ENCODE measurements around the gene VAMP5. TPM values are rescaled to one million over a fixed set of nuclear protein-coding genes. Genes with fewer than 3 reads are reported as not detected.

The VAMP5 gene
- total and polyA plus RNA-seq, 10 of the 15 experiments (the other 5 are each of a cell fraction or from before 2014, with no cell fraction given) = 3.8 to 52.7 (median 24.1) TPM

- H3K4me3 ChIP-seq = no peak overlapping the region
- ATAC-seq = no peak
- in situ Hi-C loops (cut with MboI) = loop anchor here (5.0 kb wide), 1 partner anchor 133 kb away; no protein-coding TSS in a partner anchor
- H3K4me1 ChIP-seq (ENCODE audit: control insufficient read depth, insufficient read depth, low read length) = no peaks in the 10 kb centered on the region
- H3K36me3 ChIP-seq (ENCODE audit: control insufficient read depth in 2 of 2, insufficient read depth in 2 of 2, low read length in 1 of 2) = peaks cover 8 to 23% of the 10 kb centered on the region in 2 experiments
- WGBS (ENCODE audit: insufficient coverage, insufficient replicate concordance, low lambda C conversion rate, missing lambda C conversion rate) = 98% methylated on average over 3 of the region's 3 CpGs
- intact Hi-C loops (cut with micrococcal nuclease; ENCODE audit: unreplicated experiment) = loop anchor here (5.0 kb wide), 2 partner anchors 228 to 253 kb away; partner anchors contain the start of gene TGOLN2
- POLR2A ChIA-PET = interaction anchor here (1.5 to 1.6 kb wide), 2 partner anchors 16 to 136 kb away, joined by 5 to 7 read pairs; partner anchors contain the start of gene MAT2A
- CTCF ChIA-PET = interaction anchor here (0.6 to 10.4 kb wide), 5 partner anchors 13 to 300 kb away, joined by 3 to 336 read pairs (median 3); partner anchors contain the start of genes MAT2A and SH2D6
- H3K9ac ChIP-seq (ENCODE audit: control insufficient read depth, insufficient read depth, low read length) = no peak overlapping the region
- no peak overlapping the region for H3K4me2 ChIP-seq (ENCODE audit: control insufficient read depth, insufficient read depth)
- no peaks in the 10 kb centered on the region for H4K20me1 ChIP-seq (ENCODE audit: control insufficient read depth, insufficient read depth)
- no peak for FAIRE-seq
- SMC1A ChIA-PET (ENCODE audit: uncharacterized antibody, unreplicated experiment) = interaction anchor here (0.9 to 2.9 kb wide), 5 partner anchors 13 to 166 kb away, joined by 3 to 22 read pairs (median 4); partner anchors contain the start of gene C2orf68
- no peaks in the 10 kb centered on the region for H3K27me3 ChIP-seq (replicated peaks in 1 of 2; ENCODE audit: control insufficient read depth in 2 of 2, insufficient read depth in 2 of 2, low read length in 1 of 2)
- H3K27ac ChIP-seq (ENCODE audit: control insufficient read depth, insufficient read depth) = no peak overlapping the region
- H3K9me3 ChIP-seq (replicated peaks; ENCODE audit: control insufficient read depth, insufficient read depth, low read length) = no peaks in the 10 kb centered on the region
- no peak for DNase-seq (ENCODE audit: low read depth, low spot score)
- no TSS peak for BruUV-seq (replicated peaks)
- RAD21 ChIA-PET (ENCODE audit: unreplicated experiment) = interaction anchor here (7.7 kb wide), 1 partner anchor 135 kb away, joined by 179 read pairs; the partner anchor contains the start of gene SH2D6
- peaks cover 7% of the 10 kb centered on the region; the same call in 1 of the 2 replicates for H3K79me2 ChIP-seq (ENCODE audit: control insufficient read depth, insufficient read depth, low read length)
- H2AFZ ChIP-seq (ENCODE audit: control insufficient read depth, low read depth, low read length) = no peak overlapping the region
- TF ChIP-seq CBX5 (IDR thresholded peaks at IDR 0.05; ENCODE audit: low read depth) (no peak), TBL1XR1 (IDR thresholded peaks at IDR 0.05; ENCODE audit: low read depth, low read length) (no peak), MAX (IDR thresholded peaks at IDR 0.05; ENCODE audit: low read depth, low read length) (no peak), CEBPZ (IDR thresholded peaks at IDR 0.05; ENCODE audit: low read depth, low read length) (no peak), HDAC6 (IDR thresholded peaks at IDR 0.05; ENCODE audit: unreplicated experiment) (no peak), HDAC2 (IDR thresholded peaks at IDR 0.05) (no peak), GATAD2B (conservative IDR thresholded peaks at IDR 0.05; ENCODE audit: low read depth) (no peak), RAD21 (IDR thresholded peaks at IDR 0.05; ENCODE audit: insufficient read depth, low read depth, low read length) (no peak), PBX3 (IDR thresholded peaks at IDR 0.05; ENCODE audit: insufficient replicate concordance, low read depth, low read length) (no peak), GABPA (IDR thresholded peaks at IDR 0.05; ENCODE audit: low read depth) (no peak), YY1 (IDR thresholded peaks at IDR 0.05; ENCODE audit: low read depth, low read length) (no peak), CEBPB (IDR thresholded peaks at IDR 0.05; ENCODE audit: borderline replicate concordance in 1 of 2, low read depth in 2 of 2, low read length in 2 of 2) (no peak), ZNF687 (IDR thresholded peaks at IDR 0.05) (no peak)
These were observed 29.1 kb upstream of the VAMP5 start for GRCh38 chr2:85554980-85555612.

Measured in GM12878 (cell line).